Measurements from ENCODE around the gene KRT74. TPM values are rescaled to one million over a fixed set of nuclear protein-coding genes. Genes with fewer than 3 reads are reported as not detected.

The KRT74 gene
- total and polyA plus RNA-seq, 10 of the 15 experiments (the other 5 are each of a cell fraction or from before 2014, with no cell fraction given) = not detected

- 15% methylated on average over 2 of the region's 2 CpGs for WGBS (ENCODE audit: insufficient coverage, insufficient replicate concordance, low lambda C conversion rate, missing lambda C conversion rate)
- Histone ChIP-seq H3K4me1 (ENCODE audit: control insufficient read depth, insufficient read depth, low read length) (no peaks in the 10 kb centered on the region), H3K4me3 (no peak overlapping the region), H3K9me3 (replicated peaks; ENCODE audit: control insufficient read depth, insufficient read depth, low read length) (no peaks in the 10 kb centered on the region), H3K4me2 (ENCODE audit: control insufficient read depth, insufficient read depth) (no peak overlapping the region), H3K79me2 (ENCODE audit: control insufficient read depth, insufficient read depth, low read length) (no peaks in the 10 kb centered on the region), H3K9ac (ENCODE audit: control insufficient read depth, insufficient read depth, low read length) (no peak overlapping the region), H3K27me3 (replicated peaks in 1 of 2; ENCODE audit: control insufficient read depth in 2 of 2, insufficient read depth in 2 of 2, low read length in 1 of 2) (peaks cover 4 to 5% of the 10 kb centered on the region in 2 experiments; a peak in 3 of 4 replicates), H2AFZ (ENCODE audit: control insufficient read depth, low read depth, low read length) (no peak overlapping the region), H4K20me1 (ENCODE audit: control insufficient read depth, insufficient read depth) (no peaks in the 10 kb centered on the region), H3K27ac (ENCODE audit: control insufficient read depth, insufficient read depth) (no peak overlapping the region), H3K36me3 (ENCODE audit: control insufficient read depth in 2 of 2, insufficient read depth in 2 of 2, low read length in 1 of 2) (no peaks in the 10 kb centered on the region)
- ChIA-PET POLR2A (no interaction called here), CTCF (no interaction called here), SMC1A (ENCODE audit: uncharacterized antibody, unreplicated experiment) (no interaction called here), RAD21 (ENCODE audit: unreplicated experiment) (no interaction called here)
- in situ Hi-C loops (cut with MboI) = no loop called here
- TF ChIP-seq KDM1A (IDR thresholded peaks at IDR 0.05; ENCODE audit: borderline replicate concordance) (no peak), MEF2B (IDR thresholded peaks at IDR 0.05; ENCODE audit: partially characterized antibody, poor library complexity, severe bottlenecking) (no peak), NFXL1 (IDR thresholded peaks at IDR 0.05; ENCODE audit: borderline replicate concordance) (no peak), CUX1 (IDR thresholded peaks at IDR 0.05; ENCODE audit: insufficient replicate concordance, low read depth, low read length) (no peak), NFIC (IDR thresholded peaks at IDR 0.05; ENCODE audit: low read depth, low read length) (no peak), USF2 (IDR thresholded peaks at IDR 0.05; ENCODE audit: borderline replicate concordance, low read depth, low read length) (no peak), RELA (IDR thresholded peaks at IDR 0.05; ENCODE audit: borderline replicate concordance, partially characterized antibody) (no peak), ATF3 (IDR thresholded peaks at IDR 0.05; ENCODE audit: borderline replicate concordance, extremely low read depth, low read depth, low read length) (no peak), WRNIP1 (IDR thresholded peaks at IDR 0.05; ENCODE audit: borderline replicate concordance, low read depth, low read length) (no peak), SKIL (IDR thresholded peaks at IDR 0.05; ENCODE audit: low read depth, poor library complexity, severe bottlenecking) (no peak), ASH2L (IDR thresholded peaks at IDR 0.05; ENCODE audit: borderline replicate concordance, low read depth) (no peak), NFYA (IDR thresholded peaks at IDR 0.05; ENCODE audit: borderline replicate concordance, low read depth, low read length) (no peak), SMARCA5 (IDR thresholded peaks at IDR 0.05) (no peak)
- ATAC-seq (no peak), DNase-seq (ENCODE audit: low read depth, low spot score) (no peak), FAIRE-seq (no peak)
- intact Hi-C loops (cut with micrococcal nuclease; ENCODE audit: unreplicated experiment) = no loop called here
- BruUV-seq (replicated peaks) = no TSS peak
These were observed 16.2 kb downstream of the KRT74 start for GRCh38 chr12:52557476-52557875.
